OCI-LY7 (cell line): Measurements from ENCODE around the gene GPR156. TPM values are rescaled to one million over a fixed set of nuclear protein-coding genes. Genes with fewer than 3 reads are reported as not detected.

ENCODE experiments used
- BruUV-seq: library from RNA; stranded (reverse); fragments of 400-500 nt; replicated peaks from 2 replicates; lab custom pipeline; 2021; lab: Mats Ljungman, UMichigan
- CTCF ChIA-PET: fragments of 300-600 bp; sonication (Branson Sonifier 250); formaldehyde crosslinking; loops from one replicate; lab custom pipeline; 2022; ENCODE audit warnings: antibody characterized with exemption; ENCODE audit not compliant: unreplicated experiment; lab: Charles Lee
- POLR2A ChIA-PET: fragments of 300-600 bp; sonication (Branson Sonifier 250); formaldehyde crosslinking; loops from one replicate; lab custom pipeline; 2022; ENCODE audit warnings: antibody characterized with exemption; lab: Charles Lee
- DNase-seq: peaks from one replicate; pipeline ENCODE4 v3.0.0-alpha.2; 2015; ENCODE audit warnings: low spot score
- H2AFZ ChIP-seq: fragments of 200-600 bp; sonication (generic), shearing (Covaris generic); 2 replicates; pipeline ENCODE4 v1.6.1; 2014; ENCODE audit warnings: mild to moderate bottlenecking, antibody characterized with exemption, low read length, moderate library complexity
- H3K27ac ChIP-seq: fragments of 200-600 bp; sonication (generic); 2 replicates; pipeline ENCODE4 v1.5.1; 2014; ENCODE audit warnings: mixed run types, low read depth, mild to moderate bottlenecking, moderate library complexity, low read length, inconsistent platforms; ENCODE audit not compliant: poor library complexity, severe bottlenecking
- H3K36me3 ChIP-seq: fragments of 200-600 bp; sonication (generic); 2 replicates; pipeline ENCODE4 v1.6.1; 2014; ENCODE audit warnings: mild to moderate bottlenecking, antibody characterized with exemption, low read length, moderate library complexity, mixed read lengths; ENCODE audit not compliant: insufficient read depth
- H3K4me1 ChIP-seq: fragments of 200-600 bp; sonication (generic); 2 replicates; pipeline ENCODE4 v1.5.1; 2014; ENCODE audit warnings: mild to moderate bottlenecking, low read length; ENCODE audit not compliant: insufficient read depth, poor library complexity, severe bottlenecking
- H3K4me2 ChIP-seq: fragments of 200-600 bp; sonication (generic); 2 replicates; pipeline ENCODE4 v1.6.1; 2014; ENCODE audit warnings: mild to moderate bottlenecking, low read length
- H3K4me3 ChIP-seq: fragments of 200-600 bp; sonication (generic); 2 replicates; pipeline ENCODE4 v1.5.1; 2014; ENCODE audit warnings: mild to moderate bottlenecking, low read depth, low read length; ENCODE audit not compliant: poor library complexity, severe bottlenecking
- H3K79me2 ChIP-seq: fragments of 200-600 bp; sonication (generic); 2 replicates; pipeline ENCODE4 v1.6.1; 2016; ENCODE audit warnings: low read depth, mild to moderate bottlenecking, low read length, moderate library complexity, mixed read lengths; ENCODE audit not compliant: insufficient read depth
- H3K9me2 ChIP-seq: fragments of 200-600 bp; sonication (generic); 2 replicates; pipeline ENCODE4 v1.6.1; 2016; ENCODE audit warnings: mild to moderate bottlenecking, low read length, mixed read lengths; ENCODE audit not compliant: insufficient read depth
- H3K9me3 ChIP-seq: fragments of 200-600 bp; sonication (generic); 2 replicates; pipeline ENCODE4 v1.6.1; 2014; ENCODE audit warnings: mild to moderate bottlenecking, mixed run types, low read length, mixed read lengths
- H4K20me1 ChIP-seq: fragments of 200-600 bp; sonication (generic); 2 replicates; pipeline ENCODE4 v1.6.1; 2014; ENCODE audit warnings: mild to moderate bottlenecking, antibody characterized with exemption, low read length, moderate library complexity, mixed read lengths; ENCODE audit not compliant: insufficient read depth
- CTCF ChIP-seq: fragments of 200-600 bp; sonication (generic); conservative IDR thresholded peaks from 2 replicates; pipeline ENCODE4 v1.5.1; 2014; ENCODE audit warnings: mild to moderate bottlenecking, antibody characterized with exemption, low read length, moderate library complexity, mixed read lengths
- EZH2phosphoT487 ChIP-seq: fragments of 200-600 bp; sonication (generic); IDR thresholded peaks from 2 replicates; pipeline ENCODE4 v1.6.1; 2018; ENCODE audit warnings: low read depth, borderline replicate concordance, mild to moderate bottlenecking, mixed run types, antibody characterized with exemption, low read length, moderate library complexity, mixed read lengths
- intact Hi-C: fragments of 100-400 bp; cut with micrococcal nuclease; formaldehyde crosslinking; loops from one replicate; pipeline ENCODE4 v1.10.0; 2022; ENCODE audit not compliant: unreplicated experiment
- total RNA-seq, 2 experiments: library from RNA; depleted of rRNA in 1 of 2; stranded (reverse); fragments of >200 nt in 1 of 2; shearing (Covaris generic) in 1 of 2; gene quantifications; 2 replicates each; pipeline ENCODE4 v1.2.3, GENCODE V29; 2014 to 2022

Gene GPR156
- total RNA-seq, 2 experiments from 2014 or later, result 0.03 to 0.13 TPM

- H3K9me3 ChIP-seq, result no peaks in the 10 kb centered on the region
- H4K20me1 ChIP-seq, result no peaks in the 10 kb centered on the region
- no TSS peak for BruUV-seq
- ChIA-PET CTCF (no interaction called here), POLR2A (no interaction called here)
- no peaks in the 10 kb centered on the region for H3K9me2 ChIP-seq
- H3K79me2 ChIP-seq, result no peaks in the 10 kb centered on the region
- intact Hi-C loops, result no loop called here
- no peak overlapping the region for H3K4me3 ChIP-seq
- H3K27ac ChIP-seq, result no peak overlapping the region
- no peak overlapping the region for H3K4me2 ChIP-seq
- no peak for DNase-seq
- H2AFZ ChIP-seq, result no peak overlapping the region
- no peaks in the 10 kb centered on the region for H3K36me3 ChIP-seq
- TF ChIP-seq CTCF (no peak), EZH2phosphoT487 (no peak)
- H3K4me1 ChIP-seq, result no peaks in the 10 kb centered on the region
These were observed 3.8 kb downstream of the GPR156 start for GRCh38 chr3:120281261-120281660.

- Histone ChIP-seq H2AFZ (no peak overlapping the region), H3K36me3 (no peaks in the 10 kb centered on the region), H3K4me1 (no peaks in the 10 kb centered on the region), H3K27ac (no peak overlapping the region), H3K9me3 (no peaks in the 10 kb centered on the region), H3K79me2 (no peaks in the 10 kb centered on the region), H3K9me2 (no peaks in the 10 kb centered on the region), H3K4me2 (no peak overlapping the region), H3K4me3 (no peak overlapping the region), H4K20me1 (no peaks in the 10 kb centered on the region)
- intact Hi-C loops, result no loop called here
- BruUV-seq, result no TSS peak
- ChIA-PET POLR2A (no interaction called here), CTCF (no interaction called here)
- no peak for DNase-seq
- no peak for TF ChIP-seq CTCF
These were observed 4.5 kb downstream of the GPR156 start for GRCh38 chr3:120280566-120280965.

GRCh38 chr3:120280026-120280425, 5.0 kb downstream of the GPR156 start:
- BruUV-seq, result no TSS peak
- ChIA-PET POLR2A (no interaction called here), CTCF (no interaction called here)
- Histone ChIP-seq H3K4me2 (no peak overlapping the region), H3K27ac (no peak overlapping the region), H3K79me2 (no peaks in the 10 kb centered on the region), H3K36me3 (no peaks in the 10 kb centered on the region), H3K4me3 (no peak overlapping the region), H3K4me1 (no peaks in the 10 kb centered on the region), H2AFZ (no peak overlapping the region), H3K9me3 (no peaks in the 10 kb centered on the region), H3K9me2 (no peaks in the 10 kb centered on the region), H4K20me1 (no peaks in the 10 kb centered on the region)
- no peak for DNase-seq
- intact Hi-C loops, result no loop called here
- no peak for TF ChIP-seq EZH2phosphoT487
- no peak for TF ChIP-seq CTCF
